Activated CD4-positive, alpha-beta T cell treated with anti-CD3 and anti-CD28 coated beads for 1 hour (primary cell): ENCODE measurements around the gene MINDY2.

Source experiments
- DNase-seq: peaks from one replicate; pipeline ENCODE4 v3.0.0-alpha.2; 2020

MINDY2 gene, protein sequence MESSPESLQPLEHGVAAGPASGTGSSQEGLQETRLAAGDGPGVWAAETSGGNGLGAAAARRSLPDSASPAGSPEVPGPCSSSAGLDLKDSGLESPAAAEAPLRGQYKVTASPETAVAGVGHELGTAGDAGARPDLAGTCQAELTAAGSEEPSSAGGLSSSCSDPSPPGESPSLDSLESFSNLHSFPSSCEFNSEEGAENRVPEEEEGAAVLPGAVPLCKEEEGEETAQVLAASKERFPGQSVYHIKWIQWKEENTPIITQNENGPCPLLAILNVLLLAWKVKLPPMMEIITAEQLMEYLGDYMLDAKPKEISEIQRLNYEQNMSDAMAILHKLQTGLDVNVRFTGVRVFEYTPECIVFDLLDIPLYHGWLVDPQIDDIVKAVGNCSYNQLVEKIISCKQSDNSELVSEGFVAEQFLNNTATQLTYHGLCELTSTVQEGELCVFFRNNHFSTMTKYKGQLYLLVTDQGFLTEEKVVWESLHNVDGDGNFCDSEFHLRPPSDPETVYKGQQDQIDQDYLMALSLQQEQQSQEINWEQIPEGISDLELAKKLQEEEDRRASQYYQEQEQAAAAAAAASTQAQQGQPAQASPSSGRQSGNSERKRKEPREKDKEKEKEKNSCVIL

DNA sequence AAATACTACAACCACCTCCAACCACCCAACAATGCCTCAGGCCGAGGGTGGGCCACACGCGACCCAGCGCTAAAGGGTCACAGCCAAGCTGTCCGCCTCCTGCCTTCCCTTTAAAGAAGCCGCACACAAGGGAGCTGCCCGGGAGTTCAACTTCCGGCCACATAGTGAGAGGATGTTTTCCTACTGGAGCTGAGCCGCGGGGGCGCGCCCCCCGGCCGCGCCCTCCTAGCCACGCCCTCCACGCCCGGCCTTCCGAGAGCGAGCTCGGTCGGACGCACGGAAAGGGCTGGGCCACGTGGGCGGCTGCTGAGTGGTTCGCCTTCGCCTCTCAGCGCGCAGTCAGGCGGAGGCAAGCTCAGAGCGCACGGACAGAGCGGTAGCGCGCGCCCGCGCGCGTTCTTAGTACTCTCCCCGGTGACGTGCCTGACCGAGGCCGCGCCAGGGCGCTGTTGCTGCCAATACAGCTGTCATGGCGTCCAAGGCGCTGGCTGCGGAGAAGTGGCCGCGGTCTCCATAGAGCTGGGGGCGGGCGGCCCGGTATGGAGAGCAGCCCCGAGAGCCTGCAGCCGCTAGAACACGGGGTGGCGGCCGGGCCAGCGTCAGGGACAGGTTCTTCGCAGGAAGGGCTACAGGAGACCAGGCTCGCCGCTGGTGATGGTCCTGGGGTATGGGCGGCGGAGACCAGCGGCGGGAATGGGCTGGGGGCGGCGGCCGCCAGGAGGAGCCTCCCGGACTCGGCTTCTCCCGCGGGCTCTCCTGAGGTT lies at the start of gene MINDY2:
MINDY2 (plus strand) TSS at position 446 of the 764 bp plus-strand sequence; CDS start at position 540, 94 bp downstream.
- DNase-seq, result peak; percentile 90

DNA sequence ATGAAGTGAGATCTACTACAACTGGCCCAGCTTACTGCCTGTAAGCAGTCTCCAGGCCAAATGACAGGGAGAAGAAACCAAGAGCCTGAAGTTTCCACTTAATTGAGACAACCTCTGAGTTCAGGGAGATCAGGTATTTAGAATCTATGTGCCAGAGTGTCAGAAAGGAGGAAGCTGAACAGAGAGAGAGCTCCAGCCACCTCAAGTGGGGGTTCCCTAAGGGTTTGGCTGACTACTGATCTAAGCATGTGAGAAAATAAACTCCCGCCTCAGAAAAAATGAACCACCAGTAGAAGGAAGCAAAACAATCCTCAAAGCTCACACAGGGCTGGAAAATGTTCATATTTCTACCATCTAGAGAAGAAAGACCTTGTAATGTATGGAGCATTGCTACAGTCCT lies 46.6 kb upstream of the MINDY2 start:
- no peak for DNase-seq

DNA sequence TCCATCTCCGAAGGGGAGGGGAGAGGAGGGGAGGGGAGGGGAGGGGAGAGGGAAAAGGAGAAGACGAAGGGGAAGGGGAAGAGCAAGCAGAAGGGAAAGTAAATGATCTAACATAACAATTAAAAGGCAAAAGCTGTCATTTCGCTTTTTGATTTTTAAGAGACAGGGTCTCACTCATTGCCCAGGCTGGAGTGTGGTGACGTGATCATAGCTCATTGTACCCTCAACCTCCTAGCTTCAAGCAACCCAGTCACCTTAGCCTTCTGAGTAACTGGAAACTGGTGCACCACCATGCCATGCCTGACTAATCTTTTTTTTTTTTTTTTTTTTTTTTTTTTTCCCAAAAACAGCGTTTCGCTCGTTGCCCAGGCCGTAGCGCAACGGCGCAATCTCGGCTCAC lies 44.2 kb upstream of the MINDY2 start:
- no peak for DNase-seq

DNA sequence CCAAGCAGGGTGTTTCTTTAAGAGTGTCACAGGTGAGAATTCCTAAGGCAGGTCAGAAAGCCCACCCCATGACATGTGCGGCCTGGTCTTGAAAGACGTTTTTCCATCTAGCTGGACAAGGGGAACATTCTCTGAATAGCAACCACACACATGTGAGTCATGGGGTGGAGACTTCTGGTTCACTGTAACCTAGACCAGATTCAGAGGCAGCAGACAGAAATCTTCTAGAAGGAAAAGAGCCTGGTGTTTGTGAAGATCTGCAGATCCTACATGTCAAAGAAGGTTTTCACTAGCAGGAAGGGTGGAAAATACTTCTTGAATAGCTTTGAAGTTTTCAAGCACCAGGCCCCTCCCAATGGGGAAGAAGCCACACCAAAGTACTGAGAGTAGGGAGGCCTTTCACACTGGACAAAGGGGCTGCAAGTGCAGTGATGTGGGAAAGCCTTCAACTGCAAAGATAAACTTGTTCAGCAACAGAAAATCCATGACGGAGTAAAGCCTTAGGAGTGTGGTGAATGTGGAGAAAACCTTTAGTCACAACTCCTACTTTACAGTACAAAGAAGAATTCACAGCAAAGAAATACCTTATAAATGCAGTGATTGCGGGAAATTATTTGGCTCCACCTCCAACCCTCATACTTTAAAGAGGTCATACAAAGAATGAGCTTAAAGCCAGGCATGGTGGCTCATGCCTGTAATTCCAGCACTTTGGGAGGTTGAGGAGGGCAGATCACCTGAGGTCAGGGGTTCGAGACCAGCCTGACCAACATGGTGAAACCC lies 39.2 kb upstream of the MINDY2 start:
- no peak for DNase-seq

DNA sequence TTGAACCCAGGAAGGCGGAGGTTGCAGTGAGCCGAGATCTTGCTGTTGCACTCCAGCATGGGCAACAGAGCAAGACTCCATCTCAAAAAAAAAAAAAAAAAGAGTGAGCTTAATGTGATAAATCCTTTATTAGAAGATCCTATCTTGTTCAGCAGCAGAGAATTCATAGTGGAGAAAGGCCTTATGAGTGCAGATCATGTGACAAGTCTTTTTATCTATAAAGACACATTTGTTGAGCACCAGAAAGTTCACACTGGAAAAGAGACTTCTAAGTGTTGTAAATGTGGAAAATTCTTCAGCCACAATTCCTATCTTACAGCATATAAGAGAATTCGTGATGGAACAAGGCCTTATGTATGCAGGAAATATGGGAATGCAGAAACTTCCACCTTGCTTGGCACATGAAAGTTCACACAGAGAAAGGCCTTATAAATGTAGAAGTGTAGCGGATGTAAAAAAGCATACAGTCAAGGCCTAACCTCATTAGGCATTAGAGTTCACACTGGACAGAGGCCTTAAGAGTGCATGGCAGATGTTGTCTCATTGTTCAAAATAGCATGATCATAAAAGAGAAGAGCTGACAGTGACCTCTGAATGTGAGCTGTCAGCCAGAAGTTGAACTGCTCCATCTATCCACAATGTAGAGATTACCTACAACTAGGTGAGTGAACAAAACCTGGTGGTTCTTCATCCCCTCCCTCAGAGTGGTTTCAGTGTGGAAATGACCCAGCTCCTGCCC lies 38.3 kb upstream of the MINDY2 start:
- no peak for DNase-seq

DNA sequence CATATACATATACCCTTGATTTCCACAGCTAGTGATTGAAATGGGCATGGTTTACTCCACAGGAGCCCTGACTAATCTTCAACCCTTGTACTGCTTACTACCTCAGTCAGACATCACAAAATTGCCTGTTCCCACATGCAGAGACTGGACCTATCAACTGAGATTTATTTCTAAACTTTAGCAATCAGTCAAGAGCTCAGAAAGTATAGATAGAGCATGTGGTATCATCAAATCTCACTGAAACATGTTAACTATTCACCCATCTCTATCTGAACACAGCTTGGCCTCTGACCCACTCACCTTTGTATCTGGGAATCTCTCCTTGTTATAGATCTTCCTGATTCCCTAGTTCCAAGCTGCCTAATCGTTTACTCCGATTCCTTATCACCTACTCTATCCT lies 36.2 kb upstream of the MINDY2 start:
- DNase-seq, result no peak

DNA sequence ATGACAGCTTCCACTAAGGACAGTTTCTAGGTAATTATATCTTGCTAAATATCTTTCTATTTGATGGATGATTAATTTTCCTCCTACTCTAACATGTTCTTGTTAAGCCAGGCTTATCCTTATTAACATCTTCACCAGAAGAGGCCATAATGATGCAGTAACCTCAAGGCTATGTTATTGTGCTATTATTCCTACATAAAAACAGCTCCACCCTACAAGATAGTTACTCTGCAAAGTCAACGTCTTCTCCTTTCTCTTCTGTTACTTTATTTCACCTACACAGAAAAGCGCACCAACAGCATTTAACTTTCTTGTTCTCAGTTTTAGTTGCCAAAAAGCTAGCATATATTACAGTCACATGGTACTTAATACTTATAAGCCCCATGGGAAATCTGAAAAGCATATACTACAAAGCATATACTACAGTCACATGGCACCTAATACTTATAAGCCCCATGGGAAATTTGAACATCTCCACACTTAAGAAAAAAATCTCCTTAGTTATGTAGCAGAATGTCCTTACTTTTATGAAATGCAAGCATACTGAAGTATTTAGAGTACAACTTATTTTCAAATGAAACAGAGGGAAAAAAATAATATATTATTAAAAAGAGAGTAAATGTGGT lies 35.0 kb upstream of the MINDY2 start:
- no peak for DNase-seq

DNA sequence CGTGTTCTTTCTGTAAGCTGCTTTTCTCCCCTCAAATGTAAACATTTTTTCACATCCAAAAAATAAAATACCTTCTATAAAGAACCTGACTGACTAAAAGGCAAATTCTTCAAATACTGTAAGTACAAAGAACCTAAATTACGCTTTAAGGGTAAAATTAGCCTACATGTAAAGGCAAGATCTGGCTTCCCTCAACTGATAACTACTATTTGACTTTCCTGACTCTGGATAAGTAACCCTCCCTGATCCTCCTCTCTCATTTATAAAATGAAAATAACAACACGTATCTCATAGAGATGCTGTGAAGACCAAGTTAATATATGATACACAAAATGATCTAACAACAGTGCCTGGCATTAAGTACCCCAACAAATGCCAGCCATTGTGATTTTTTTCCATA lies 33.8 kb upstream of the MINDY2 start:
- no peak for DNase-seq

DNA sequence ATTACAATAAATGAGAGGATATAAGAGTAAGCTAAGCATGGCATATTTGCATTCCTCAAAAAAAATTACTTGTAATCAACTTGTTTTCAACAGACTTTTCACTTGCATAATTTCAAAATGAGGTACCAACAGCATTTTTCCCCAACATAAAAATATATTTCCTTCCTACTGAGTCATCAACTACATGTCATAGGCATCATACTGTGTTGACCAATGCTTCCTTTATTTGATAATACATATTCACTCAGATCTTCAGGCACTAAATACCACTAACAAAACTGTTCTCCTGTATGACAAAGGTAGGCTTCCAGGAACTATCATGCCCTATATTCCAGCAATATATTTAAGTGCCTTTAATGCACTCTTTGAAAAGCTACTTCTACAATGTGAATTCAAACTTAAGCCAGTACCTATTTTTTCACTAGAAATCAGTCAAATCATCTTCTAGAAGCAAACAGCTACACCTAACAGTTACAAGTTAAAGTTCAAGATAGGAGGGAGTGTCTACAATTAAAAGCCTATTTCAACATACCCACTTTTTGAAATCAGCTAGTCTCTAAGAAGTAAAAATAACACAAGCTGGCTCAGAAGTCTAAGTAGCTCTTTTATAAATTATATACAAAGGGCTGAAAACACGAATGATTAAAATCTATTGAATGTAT lies 32.9 kb upstream of the MINDY2 start:
- DNase-seq, result no peak

DNA sequence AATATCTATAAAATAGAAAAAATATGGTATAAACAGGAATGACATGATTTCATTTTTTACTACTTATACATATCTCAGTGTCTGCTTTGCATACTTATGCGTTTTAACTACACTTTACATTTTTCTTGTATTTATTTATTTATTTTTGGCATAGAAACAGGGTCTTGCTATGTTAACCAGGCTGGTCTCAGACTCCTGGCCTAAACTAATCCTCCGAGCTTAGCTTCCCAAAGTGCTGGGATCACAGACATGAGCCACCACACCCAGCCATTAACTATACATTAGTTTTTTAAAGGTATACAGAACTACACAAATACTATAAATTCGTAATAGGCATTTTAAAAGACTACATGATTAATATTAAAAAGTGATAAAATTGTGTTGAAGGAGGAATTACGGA lies 30.7 kb upstream of the MINDY2 start:
- no peak for DNase-seq

DNA sequence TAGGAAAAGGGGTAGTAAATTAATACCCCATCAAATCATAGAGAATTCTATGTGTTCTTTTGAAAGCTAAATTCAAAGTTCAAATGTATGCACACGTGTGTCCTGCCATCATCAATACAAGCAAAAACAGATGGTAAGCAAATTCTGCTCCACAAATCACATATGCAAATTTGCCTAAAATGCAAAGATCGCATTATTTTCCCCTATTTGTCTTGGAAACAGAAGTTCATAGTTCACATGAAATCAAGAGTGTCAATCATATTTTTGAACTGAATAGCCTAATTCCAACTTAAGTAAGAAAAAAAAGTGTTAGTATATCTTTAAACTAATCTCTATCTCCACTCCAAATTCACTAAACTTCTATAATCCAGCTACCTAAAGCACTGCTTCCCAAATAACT lies 30.1 kb upstream of the MINDY2 start:
- no peak for DNase-seq

DNA sequence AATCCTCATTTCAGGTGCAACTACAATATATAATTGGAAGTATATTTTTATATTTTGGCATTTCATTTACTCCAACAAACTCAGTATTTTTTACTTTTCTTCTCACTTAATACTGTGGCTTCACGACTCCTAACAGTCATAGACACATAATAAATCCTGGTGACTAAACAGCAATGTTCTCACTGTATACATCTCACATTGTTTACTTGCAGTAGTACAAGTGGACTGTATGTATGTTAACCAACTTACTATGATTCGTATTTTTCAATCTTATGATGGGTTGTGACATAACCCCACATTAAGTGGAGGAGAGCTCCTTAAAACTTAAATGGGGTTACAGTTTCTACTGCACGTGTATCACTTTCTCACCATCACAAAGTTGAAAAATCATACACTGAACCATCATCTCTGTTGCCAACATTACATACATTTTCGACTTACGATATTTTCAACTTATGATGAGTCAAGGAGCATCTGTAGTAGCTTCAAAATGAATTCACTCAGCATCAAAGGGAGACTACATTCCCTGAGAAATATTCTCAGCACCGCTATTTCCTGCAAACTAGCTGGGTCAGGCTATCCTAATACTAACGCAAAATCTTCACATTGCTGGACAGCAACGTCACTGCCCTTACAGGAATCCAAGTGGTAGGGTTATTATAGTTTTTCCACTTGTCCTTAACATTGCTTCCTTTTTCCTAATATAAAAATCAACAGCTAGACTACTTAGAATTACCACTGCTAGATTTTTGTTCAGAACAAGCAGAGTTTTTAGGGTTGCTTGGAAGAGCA lies 28.9 kb upstream of the MINDY2 start:
- DNase-seq, result no peak

DNA sequence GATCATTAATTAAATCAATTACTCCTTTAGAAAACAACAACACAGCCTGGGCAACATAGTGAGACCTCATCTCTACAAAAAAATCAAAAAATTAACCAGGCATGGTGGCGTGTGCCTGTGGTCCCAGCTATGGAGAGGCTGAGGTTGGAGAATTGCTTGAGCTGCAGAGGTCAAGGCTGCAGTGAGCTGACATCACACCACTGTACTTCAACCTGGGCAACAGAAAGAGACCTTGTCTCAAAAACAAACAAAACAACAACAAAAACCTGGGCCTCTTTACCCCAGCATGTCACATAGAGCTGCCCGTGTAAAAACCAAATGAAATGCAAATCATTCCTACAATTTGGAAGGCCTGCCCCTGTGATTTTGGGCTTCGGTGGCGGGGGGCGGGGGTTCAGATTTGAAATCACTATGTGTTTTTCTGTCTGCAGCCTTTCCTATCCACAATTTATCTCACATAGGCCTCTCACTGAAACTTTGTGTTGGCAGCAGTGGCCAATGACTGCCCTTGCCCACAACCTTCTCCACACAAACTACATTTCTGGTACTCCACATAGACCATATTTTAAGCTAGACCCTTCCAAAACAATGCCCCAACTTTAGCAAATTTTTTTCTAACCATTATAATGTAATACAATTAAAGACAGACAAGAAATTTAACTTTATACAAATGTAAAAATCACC lies 28.1 kb upstream of the MINDY2 start:
- DNase-seq, result no peak

DNA sequence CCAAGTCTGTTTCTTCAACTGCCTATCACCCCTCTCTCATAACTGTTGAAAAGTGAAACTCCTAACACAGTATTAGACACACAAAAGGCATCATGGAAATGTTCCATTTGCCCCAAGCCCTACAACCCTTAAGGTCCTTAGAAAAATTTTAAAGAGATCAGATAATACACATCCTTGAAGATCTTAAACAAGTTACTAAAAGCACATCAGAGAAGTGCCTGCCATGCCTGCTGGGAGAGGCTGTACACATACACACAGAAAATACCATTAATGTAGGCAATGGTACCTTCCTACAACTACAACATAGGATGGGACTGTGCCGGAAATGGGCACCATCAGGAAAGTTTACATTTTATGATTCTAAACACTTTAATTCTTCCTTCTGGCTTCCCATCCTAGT lies 24.9 kb upstream of the MINDY2 start:
- no peak for DNase-seq

DNA sequence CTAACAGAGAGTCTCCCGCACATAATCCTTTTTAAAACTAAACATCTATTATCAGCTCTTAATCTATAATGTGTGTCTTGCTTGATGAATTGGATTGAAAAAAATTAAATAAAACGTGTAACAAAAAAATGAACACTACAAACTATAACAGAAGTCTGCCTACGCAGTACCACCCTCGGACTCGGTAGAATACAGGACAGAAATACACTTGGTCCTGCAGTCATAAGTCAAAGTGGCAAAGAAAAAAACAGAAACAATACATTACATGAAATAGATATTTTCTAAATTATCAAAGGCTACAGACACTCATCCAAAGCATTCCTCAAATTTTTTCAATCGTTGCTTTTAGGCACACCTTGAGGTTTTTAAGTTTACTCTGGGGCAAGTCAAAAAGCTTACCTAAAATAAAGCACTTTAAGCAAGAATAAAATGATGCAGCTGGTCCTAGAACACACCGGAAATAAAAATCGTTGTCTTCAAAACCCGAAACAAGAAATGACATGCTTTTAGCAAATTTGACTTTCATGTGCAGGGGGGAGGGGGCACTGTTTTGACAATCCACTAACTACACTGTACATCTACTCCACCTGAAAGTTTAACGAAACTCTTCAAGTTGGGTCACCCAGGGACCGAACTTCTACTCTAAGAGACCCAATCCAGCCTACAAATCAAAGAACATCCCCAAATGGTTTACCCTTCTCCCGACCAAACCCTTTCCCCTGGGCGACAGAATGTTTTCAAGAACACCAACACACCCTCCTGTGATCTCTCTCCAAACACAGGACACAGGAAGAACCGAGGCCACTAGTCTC lies 22.9 kb upstream of the MINDY2 start:
- no peak for DNase-seq

DNA sequence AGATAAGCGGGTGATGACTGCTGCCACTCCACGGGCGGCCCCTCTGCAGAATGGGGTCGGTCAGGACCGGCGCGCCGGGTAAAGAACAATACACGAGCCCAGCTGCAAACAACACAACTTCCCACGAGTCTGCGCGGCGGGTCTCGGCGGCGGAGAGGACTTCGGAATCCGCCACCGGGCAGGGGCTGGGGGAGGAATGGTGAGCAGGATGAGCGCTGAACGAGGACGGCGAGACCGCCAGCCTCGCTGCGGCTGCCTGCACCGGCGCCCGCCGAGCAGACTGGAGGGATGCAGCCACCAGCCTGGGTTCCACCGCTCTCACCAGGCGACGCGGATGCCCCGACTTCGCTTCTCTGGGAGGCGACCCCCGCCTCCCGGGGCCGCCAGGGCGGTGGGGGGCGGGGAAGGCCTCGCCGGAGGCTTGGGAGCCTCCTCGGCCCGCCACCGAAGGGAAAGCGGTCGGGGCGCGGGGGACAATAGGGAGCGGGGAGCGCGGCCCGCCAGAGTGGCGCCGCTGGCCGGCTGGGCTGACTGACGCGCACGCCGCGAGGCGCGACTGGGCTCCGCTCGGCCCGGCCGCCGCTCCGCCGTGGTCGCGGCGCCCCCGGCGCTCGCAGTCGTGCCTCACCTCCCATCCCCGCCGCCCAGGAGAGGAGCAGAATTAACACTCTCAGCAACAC lies 22.1 kb upstream of the MINDY2 start:
- peak; percentile 13 for DNase-seq

DNA sequence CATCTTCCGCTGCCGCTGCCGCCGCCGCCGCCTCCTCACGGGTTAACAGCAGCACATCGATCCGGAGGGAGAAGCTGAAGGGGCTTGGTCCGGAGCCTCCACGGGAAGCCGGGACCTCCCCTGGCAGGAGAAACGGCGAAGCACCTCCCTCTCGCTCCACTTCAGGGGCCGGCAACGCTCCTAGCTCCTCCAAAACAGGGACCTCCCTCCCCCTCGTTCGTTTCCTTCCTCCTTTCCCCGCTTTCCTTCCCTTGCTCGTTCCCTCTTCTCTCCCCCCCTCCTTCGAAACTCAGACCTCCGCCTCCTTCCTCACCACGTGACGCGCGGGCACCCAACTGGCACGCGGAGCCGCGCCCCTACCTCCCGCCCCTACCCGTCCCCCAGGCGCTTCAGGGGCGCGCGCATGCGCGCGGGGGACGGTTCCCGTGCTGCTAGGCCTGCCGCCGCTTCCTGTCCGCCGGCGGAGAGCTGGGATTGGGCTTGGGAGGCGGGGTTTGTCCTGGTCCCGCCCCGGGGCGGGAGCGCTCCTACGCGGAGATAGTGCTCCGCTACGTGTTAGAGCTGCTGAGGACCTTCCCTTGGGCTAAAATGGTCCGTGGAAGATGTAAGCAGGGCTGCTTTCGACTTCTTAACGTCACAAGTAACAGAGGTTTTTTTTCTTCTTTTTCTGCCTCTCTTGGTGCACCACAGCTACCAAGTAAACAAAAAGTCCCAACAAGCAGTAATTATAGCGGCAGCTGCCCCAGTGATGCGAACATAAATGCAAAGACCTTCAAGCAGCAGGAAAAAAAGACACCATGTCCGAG lies 21.4 kb upstream of the MINDY2 start, which contains the start of gene ADAM10:
ADAM10 (minus strand) TSS at position 176 of the 806 bp plus-strand sequence; CDS start at position 3, 173 bp downstream.
- DNase-seq, result peak; percentile 98
